ENCODE measurements around the gene AFG3L2. TPM values are rescaled to one million over a fixed set of nuclear protein-coding genes. Genes with fewer than 3 reads are reported as not detected.

AFG3L2 gene
- total and polyA plus RNA-seq, 2 experiments from 2014 or later, result 50.3 to 105 TPM

DNA sequence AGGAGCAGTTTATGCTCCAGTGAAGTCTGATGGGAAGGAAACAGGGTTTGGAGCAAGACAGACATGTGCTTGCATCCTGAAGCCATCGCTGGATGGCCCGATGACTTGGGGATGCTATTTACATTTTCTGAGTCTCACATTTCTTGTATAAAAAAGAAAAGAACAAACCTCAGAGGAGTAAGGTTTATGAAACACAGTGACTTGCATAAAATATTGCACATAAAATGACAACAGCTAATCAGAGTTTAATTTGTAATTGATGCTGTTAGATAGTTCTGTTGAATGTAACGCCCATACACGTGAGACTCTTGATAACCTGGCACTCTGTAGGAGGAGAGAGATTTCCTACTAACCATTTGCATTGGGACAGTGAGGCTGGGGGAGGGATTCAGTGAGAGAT is 47.2 kb upstream of the AFG3L2 start (continued):
- TF ChIP-seq, protein P1, sequence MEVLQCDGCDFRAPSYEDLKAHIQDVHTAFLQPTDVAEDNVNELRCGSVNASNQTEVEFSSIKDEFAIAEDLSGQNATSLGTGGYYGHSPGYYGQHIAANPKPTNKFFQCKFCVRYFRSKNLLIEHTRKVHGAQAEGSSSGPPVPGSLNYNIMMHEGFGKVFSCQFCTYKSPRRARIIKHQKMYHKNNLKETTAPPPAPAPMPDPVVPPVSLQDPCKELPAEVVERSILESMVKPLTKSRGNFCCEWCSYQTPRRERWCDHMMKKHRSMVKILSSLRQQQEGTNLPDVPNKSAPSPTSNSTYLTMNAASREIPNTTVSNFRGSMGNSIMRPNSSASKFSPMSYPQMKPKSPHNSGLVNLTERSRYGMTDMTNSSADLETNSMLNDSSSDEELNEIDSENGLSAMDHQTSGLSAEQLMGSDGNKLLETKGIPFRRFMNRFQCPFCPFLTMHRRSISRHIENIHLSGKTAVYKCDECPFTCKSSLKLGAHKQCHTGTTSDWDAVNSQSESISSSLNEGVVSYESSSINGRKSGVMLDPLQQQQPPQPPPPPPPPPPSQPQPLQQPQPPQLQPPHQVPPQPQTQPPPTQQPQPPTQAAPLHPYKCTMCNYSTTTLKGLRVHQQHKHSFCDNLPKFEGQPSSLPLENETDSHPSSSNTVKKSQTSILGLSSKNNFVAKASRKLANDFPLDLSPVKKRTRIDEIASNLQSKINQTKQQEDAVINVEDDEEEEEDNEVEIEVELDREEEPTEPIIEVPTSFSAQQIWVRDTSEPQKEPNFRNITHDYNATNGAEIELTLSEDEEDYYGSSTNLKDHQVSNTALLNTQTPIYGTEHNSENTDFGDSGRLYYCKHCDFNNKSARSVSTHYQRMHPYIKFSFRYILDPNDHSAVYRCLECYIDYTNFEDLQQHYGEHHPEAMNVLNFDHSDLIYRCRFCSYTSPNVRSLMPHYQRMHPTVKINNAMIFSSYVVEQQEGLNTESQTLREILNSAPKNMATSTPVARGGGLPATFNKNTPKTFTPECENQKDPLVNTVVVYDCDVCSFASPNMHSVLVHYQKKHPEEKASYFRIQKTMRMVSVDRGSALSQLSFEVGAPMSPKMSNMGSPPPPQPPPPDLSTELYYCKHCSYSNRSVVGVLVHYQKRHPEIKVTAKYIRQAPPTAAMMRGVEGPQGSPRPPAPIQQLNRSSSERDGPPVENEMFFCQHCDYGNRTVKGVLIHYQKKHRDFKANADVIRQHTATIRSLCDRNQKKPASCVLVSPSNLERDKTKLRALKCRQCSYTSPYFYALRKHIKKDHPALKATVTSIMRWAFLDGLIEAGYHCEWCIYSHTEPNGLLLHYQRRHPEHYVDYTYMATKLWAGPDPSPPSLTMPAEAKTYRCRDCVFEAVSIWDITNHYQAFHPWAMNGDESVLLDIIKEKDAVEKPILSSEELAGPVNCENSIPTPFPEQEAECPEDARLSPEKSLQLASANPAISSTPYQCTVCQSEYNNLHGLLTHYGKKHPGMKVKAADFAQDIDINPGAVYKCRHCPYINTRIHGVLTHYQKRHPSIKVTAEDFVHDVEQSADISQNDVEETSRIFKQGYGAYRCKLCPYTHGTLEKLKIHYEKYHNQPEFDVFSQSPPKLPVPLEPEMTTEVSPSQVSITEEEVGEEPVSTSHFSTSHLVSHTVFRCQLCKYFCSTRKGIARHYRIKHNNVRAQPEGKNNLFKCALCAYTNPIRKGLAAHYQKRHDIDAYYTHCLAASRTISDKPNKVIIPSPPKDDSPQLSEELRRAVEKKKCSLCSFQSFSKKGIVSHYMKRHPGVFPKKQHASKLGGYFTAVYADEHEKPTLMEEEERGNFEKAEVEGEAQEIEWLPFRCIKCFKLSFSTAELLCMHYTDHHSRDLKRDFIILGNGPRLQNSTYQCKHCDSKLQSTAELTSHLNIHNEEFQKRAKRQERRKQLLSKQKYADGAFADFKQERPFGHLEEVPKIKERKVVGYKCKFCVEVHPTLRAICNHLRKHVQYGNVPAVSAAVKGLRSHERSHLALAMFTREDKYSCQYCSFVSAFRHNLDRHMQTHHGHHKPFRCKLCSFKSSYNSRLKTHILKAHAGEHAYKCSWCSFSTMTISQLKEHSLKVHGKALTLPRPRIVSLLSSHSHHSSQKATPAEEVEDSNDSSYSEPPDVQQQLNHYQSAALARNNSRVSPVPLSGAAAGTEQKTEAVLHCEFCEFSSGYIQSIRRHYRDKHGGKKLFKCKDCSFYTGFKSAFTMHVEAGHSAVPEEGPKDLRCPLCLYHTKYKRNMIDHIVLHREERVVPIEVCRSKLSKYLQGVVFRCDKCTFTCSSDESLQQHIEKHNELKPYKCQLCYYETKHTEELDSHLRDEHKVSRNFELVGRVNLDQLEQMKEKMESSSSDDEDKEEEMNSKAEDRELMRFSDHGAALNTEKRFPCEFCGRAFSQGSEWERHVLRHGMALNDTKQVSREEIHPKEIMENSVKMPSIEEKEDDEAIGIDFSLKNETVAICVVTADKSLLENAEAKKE (CRISPR knock-in tag; IDR thresholded peaks at IDR 0.05), result no peak
- TF ChIP-seq NANOG (IDR thresholded peaks at IDR 0.05; ENCODE audit: borderline replicate concordance) (no peak), ZNF114 (CRISPR knock-in tag; IDR thresholded peaks at IDR 0.05) (no peak), JUNB (IDR thresholded peaks at IDR 0.05; ENCODE audit: unreplicated experiment) (no peak), STAT1 (IDR thresholded peaks at IDR 0.05; ENCODE audit: unreplicated experiment) (no peak), CREB1 (CRISPR knock-in tag; IDR thresholded peaks at IDR 0.05; ENCODE audit: low read depth) (no peak), ZNF331 (CRISPR knock-in tag; IDR thresholded peaks at IDR 0.05; ENCODE audit: low read depth) (no peak), EZH2phosphoT487 (IDR thresholded peaks at IDR 0.05; ENCODE audit: unreplicated experiment) (no peak)
- TF ChIP-seq, protein P2, sequence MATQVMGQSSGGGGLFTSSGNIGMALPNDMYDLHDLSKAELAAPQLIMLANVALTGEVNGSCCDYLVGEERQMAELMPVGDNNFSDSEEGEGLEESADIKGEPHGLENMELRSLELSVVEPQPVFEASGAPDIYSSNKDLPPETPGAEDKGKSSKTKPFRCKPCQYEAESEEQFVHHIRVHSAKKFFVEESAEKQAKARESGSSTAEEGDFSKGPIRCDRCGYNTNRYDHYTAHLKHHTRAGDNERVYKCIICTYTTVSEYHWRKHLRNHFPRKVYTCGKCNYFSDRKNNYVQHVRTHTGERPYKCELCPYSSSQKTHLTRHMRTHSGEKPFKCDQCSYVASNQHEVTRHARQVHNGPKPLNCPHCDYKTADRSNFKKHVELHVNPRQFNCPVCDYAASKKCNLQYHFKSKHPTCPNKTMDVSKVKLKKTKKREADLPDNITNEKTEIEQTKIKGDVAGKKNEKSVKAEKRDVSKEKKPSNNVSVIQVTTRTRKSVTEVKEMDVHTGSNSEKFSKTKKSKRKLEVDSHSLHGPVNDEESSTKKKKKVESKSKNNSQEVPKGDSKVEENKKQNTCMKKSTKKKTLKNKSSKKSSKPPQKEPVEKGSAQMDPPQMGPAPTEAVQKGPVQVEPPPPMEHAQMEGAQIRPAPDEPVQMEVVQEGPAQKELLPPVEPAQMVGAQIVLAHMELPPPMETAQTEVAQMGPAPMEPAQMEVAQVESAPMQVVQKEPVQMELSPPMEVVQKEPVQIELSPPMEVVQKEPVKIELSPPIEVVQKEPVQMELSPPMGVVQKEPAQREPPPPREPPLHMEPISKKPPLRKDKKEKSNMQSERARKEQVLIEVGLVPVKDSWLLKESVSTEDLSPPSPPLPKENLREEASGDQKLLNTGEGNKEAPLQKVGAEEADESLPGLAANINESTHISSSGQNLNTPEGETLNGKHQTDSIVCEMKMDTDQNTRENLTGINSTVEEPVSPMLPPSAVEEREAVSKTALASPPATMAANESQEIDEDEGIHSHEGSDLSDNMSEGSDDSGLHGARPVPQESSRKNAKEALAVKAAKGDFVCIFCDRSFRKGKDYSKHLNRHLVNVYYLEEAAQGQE (IDR thresholded peaks at IDR 0.05; ENCODE audit: unreplicated experiment), result no peak
- TF ChIP-seq, protein P3, sequence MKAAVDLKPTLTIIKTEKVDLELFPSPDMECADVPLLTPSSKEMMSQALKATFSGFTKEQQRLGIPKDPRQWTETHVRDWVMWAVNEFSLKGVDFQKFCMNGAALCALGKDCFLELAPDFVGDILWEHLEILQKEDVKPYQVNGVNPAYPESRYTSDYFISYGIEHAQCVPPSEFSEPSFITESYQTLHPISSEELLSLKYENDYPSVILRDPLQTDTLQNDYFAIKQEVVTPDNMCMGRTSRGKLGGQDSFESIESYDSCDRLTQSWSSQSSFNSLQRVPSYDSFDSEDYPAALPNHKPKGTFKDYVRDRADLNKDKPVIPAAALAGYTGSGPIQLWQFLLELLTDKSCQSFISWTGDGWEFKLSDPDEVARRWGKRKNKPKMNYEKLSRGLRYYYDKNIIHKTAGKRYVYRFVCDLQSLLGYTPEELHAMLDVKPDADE (IDR thresholded peaks at IDR 0.05), result no peak
